Heart left ventricle (tissue), 16 donors: ENCODE results near the gene DOCK8. TPM values are rescaled to one million over a fixed set of nuclear protein-coding genes. Genes with fewer than 3 reads are reported as not detected.

ENCODE experiments used
- ATAC-seq, 4 donors: fragments of 200-7000 bp; cut with Tn5 transposase; one replicate each; pipeline ENCODE4 v1.9.1; 2020 to 2022; ENCODE audit warnings: moderate library complexity in 4 of 4, mild to moderate bottlenecking in 3 of 4, moderate number of reproducible peaks in 1 of 4
- DNase-seq, 5 donors: peaks; one replicate each; pipeline ENCODE4 v3.0.0-alpha.2; 2020
- H3K27ac ChIP-seq, 12 donors: fragments of 200-600 bp; sonication (generic) in 4 of 12; one replicate each; pipeline versions ENCODE4 v1.5.0 to v1.8.0; 2016 to 2022; ENCODE audit warnings: mild to moderate bottlenecking in 2 of 12
- H3K27me3 ChIP-seq, 9 donors: fragments of 200-600 bp; sonication (generic) in 2 of 9; one replicate each; pipeline versions ENCODE4 v1.5.1 to v1.8.0; 2016 to 2022; ENCODE audit warnings: mild to moderate bottlenecking in 3 of 9
- H3K36me3 ChIP-seq, 9 donors: fragments of 200-600 bp; sonication (generic) in 2 of 9; one replicate each; pipeline versions ENCODE4 v1.5.0 to v1.8.0; 2018 to 2022; ENCODE audit warnings: mild to moderate bottlenecking in 2 of 9
- H3K4me1 ChIP-seq, 12 donors: fragments of 200-600 bp; sonication (generic) in 4 of 12; one replicate each; pipeline versions ENCODE4 v1.5.0 to v1.8.0; 2016 to 2022; ENCODE audit warnings: mild to moderate bottlenecking in 3 of 12
- H3K4me3 ChIP-seq, 12 donors: fragments of 200-600 bp; sonication (generic) in 4 of 12; one replicate each; pipeline versions ENCODE4 v1.5.0 to v1.8.0; 2017 to 2022; ENCODE audit warnings: mild to moderate bottlenecking in 9 of 12, moderate library complexity in 4 of 12
- H3K9me3 ChIP-seq, 12 donors: fragments of 200-600 bp; sonication (generic) in 4 of 12; one replicate each; pipeline versions ENCODE4 v1.5.0 to v1.8.0; 2016 to 2022; ENCODE audit warnings: mild to moderate bottlenecking in 1 of 12
- POLR2A ChIP-seq, 2 donors: fragments of 450-650 bp; IDR thresholded peaks; one replicate each; pipeline ENCODE4 v1.6.1; 2017; ENCODE audit warnings: antibody characterized with exemption in 2 of 2, mild to moderate bottlenecking in 2 of 2, moderate library complexity in 2 of 2
- WGBS, 4 donors: extraction: QIAGEN DNeasy Blood & Tissue Kit in 2 of 4; methylation state at CpG; one replicate each; pipeline versions ENCODE4 v1.1.5 to v1.1.7; 2013 to 2018; 5-methylcytosine and 5-hydroxymethylcytosine counted together
- intact Hi-C, 10 donors: fragments of 100-400 bp; cut with DNase I; formaldehyde crosslinking; loops; one replicate each; pipeline versions ENCODE4 v1.11.1 to v1.14.2; 2022
- polyA plus RNA-seq, 2 donors: library from polyadenylated mRNA; stranded (reverse); fragments of 200-250 nt; gene quantifications; one replicate each; pipeline ENCODE4 v1.2.3, GENCODE V29; 2013
- total RNA-seq, 9 donors: library from RNA; depleted of rRNA in 2 of 9; stranded (reverse); fragments of >200 nt in 2 of 9; fragmentation: NEBNext Ultra II Directional in 3 of 9; extraction: Animal tissue kit (Norgen Biotek cat#: 25700) in 3 of 9; gene quantifications; one replicate each; pipeline versions ENCODE4 v1.1.0 to v1.2.4, GENCODE V29; 2016 to 2023
- TF ChIP-seq, protein P1 (sequence below), 12 donors: fragments of 200-600 bp; sonication (generic) in 4 of 12; IDR thresholded peaks; one replicate each; pipeline versions ENCODE4 v1.5.0 to v1.8.0; 2018 to 2022; ENCODE audit warnings: antibody characterized with exemption in 12 of 12, mild to moderate bottlenecking in 5 of 12
- donor health status: ischemic (EF 13 %, LVEDD 7.1; RV severe dilation, severe dysfunction).
- donor health status: healthy with polysubstance abuse.
- donor health status: DM: no; HTN: yes; CAD: no.
- donor health status: DM: no; HTN: no; CAD: no.
- donor health status: ischemic (EF 25% LVEDD 6.9; RV normal size, moderate dysfunction).
- donor health status: ischemic (EF 25% LVEDD 5.7; RV mildly dilated, moderate dysfunction).
- donor health status: healthy.
- donor health status: DM: yes; HTN: yes; CAD: no.
- donor health status: ischemic (EF 35%, LVEDD 5.7; RV mildly dilated, moderate dysfunction).
- donor health status: nonischemic (EF 11% LVEDD 7.7; RV severe dilation, severe dysfunction).
- donor health status: DM: yes; HTN: yes; CAD: no.
- donor health status: PGD.
- donor health status: ischemic (EF 29% LVEDD 5.4; RV normal size, mild dysfunction).
- donor health status: nonischemic (EF 23%, LVEDD 6.1; RV moderate dilation, normal function).

The DOCK8 gene
- total and polyA plus RNA-seq, 11 donors, result 1.2 to 36.1 (median 2.4) TPM

DNA sequence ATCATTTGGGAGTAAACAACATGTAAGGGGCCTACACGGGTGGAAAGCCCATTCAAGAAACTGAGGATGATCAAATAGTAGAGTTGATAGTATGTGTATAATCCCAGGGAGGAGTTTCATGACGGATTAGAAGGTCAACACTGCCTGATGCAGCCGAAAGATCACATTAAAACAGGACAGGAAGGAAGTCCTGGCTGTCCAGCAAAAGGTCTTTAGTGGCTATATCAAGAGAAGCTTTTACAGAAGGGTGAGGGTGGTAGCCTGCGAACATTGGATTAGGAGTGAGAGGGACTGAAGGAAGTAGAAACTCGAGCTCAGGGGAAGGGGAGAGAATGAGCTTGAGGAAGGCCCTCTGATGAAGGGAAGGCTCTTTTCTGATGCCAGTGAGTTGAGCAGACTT, 36.0 kb downstream of the DOCK8 start:
- H3K4me3 ChIP-seq, result no peak overlapping the region
- no peak overlapping the region for H3K27ac ChIP-seq
- intact Hi-C loops, result no loop called here
- ATAC-seq (no peak), DNase-seq (no peak)
- no peaks in the 10 kb centered on the region for H3K36me3 ChIP-seq
- no peaks in the 10 kb centered on the region for H3K9me3 ChIP-seq
- H3K27me3 ChIP-seq, result no peaks in the 10 kb centered on the region
- WGBS, 4 donors, result 26 to 52% (median 47%) methylated on average over 5 of the region's 5 CpGs
- peaks cover 0 to 18% (median 0%) of the 10 kb centered on the region in 12 donors for H3K4me1 ChIP-seq
- TF ChIP-seq, protein P1, sequence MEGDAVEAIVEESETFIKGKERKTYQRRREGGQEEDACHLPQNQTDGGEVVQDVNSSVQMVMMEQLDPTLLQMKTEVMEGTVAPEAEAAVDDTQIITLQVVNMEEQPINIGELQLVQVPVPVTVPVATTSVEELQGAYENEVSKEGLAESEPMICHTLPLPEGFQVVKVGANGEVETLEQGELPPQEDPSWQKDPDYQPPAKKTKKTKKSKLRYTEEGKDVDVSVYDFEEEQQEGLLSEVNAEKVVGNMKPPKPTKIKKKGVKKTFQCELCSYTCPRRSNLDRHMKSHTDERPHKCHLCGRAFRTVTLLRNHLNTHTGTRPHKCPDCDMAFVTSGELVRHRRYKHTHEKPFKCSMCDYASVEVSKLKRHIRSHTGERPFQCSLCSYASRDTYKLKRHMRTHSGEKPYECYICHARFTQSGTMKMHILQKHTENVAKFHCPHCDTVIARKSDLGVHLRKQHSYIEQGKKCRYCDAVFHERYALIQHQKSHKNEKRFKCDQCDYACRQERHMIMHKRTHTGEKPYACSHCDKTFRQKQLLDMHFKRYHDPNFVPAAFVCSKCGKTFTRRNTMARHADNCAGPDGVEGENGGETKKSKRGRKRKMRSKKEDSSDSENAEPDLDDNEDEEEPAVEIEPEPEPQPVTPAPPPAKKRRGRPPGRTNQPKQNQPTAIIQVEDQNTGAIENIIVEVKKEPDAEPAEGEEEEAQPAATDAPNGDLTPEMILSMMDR (IDR thresholded peaks at IDR 0.05), result no peak
- TF ChIP-seq POLR2A (IDR thresholded peaks at IDR 0.05), result no peak

DNA sequence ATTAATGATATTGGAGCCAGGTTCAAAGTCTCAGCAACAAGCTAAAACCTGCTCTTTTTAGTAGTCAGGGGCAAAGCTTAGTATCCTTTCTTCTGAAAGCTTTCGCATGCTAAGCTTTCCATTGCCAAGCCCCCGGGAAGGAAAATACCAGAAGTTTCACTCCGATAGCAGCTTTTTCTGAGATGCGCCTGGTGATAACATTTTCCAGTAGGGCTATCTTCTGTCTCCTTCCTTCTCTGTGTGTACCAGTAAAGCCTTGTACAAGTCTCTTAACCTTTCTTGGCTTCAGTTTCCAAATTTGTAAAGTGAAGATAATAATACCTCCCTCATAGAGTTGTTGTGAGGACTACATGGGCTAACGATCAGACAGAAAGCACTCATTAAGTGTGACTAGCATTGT, 36.7 kb downstream of the DOCK8 start:
- Histone ChIP-seq H3K9me3 (no peaks in the 10 kb centered on the region), H3K27ac (no peak overlapping the region), H3K4me1 (peaks cover 0 to 18% (median 0%) of the 10 kb centered on the region in 12 donors), H3K4me3 (no peak overlapping the region), H3K36me3 (no peaks in the 10 kb centered on the region), H3K27me3 (no peaks in the 10 kb centered on the region)
- ATAC-seq (no peak), DNase-seq (no peak)
- TF ChIP-seq, protein P1 (IDR thresholded peaks at IDR 0.05), result no peak
- no peak for TF ChIP-seq POLR2A (IDR thresholded peaks at IDR 0.05)
- WGBS, 4 donors, result 83 to 94% (median 87%) methylated on average over 5 of the region's 5 CpGs
- intact Hi-C loops, result no loop called here

DNA sequence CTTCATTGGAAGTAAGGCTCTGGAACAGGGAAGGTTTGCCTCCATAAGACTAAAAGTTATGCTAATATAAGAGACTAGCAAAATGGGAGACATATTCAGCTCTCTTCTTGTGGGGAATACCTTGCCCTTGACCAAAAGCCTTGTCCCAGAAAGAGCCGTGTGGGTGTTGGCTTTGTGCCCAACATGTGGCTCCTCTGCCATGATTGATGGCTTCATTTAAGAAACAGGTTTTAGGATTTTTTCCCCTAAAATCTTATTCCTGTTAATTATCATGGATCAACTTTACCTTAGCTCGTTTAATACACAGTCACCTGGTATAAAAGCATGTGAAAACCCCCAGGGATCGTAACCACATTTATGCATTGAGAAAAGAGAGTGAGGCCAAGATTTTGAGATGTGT, 38.9 kb downstream of the DOCK8 start:
- no peak overlapping the region for H3K4me3 ChIP-seq
- no peaks in the 10 kb centered on the region for H3K27me3 ChIP-seq
- H3K4me1 ChIP-seq, result peaks cover 0 to 23% (median 0%) of the 10 kb centered on the region in 12 donors
- H3K9me3 ChIP-seq, result no peaks in the 10 kb centered on the region
- no peak for TF ChIP-seq POLR2A (IDR thresholded peaks at IDR 0.05)
- TF ChIP-seq, protein P1 (IDR thresholded peaks at IDR 0.05), result no peak
- intact Hi-C loops, result no loop called here
- H3K27ac ChIP-seq, result no peak overlapping the region
- WGBS, 4 donors, result 64 to 79% (median 72%) methylated on average over 3 of the region's 3 CpGs
- ATAC-seq (no peak), DNase-seq (no peak)
- H3K36me3 ChIP-seq, result no peaks in the 10 kb centered on the region

DNA sequence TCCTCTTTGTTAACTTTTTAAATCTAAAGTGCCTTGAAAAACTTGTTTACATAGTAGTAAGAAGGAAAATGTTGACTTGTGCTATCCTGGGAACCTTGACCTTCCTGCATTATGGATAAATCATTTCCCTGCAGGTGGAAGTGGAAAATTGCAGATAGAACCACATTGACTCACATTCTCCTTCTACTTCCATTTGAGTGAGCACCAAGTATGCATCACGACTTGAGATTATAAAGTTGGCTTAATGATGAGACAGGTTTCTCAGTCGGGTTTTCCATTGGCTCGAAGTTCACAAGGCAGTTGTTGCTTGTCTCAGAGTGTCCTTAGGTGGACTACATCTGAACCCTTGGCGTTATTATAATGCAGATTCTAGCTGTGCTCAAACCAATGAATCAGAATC, 39.9 kb downstream of the DOCK8 start:
- Histone ChIP-seq H3K9me3 (no peaks in the 10 kb centered on the region), H3K4me1 (peaks cover 0 to 16% (median 0%) of the 10 kb centered on the region in 12 donors), H3K36me3 (no peaks in the 10 kb centered on the region), H3K4me3 (no peak overlapping the region), H3K27me3 (peaks cover 0 to 5% (median 0%) of the 10 kb centered on the region in 9 donors), H3K27ac (no peak overlapping the region)
- DNase-seq (no peak), ATAC-seq (no peak)
- TF ChIP-seq, protein P1 (IDR thresholded peaks at IDR 0.05), result no peak
- TF ChIP-seq POLR2A (IDR thresholded peaks at IDR 0.05), result no peak
- intact Hi-C loops, result no loop called here
- 78 to 87% (median 81%) methylated on average over 4 of the region's 4 CpGs for WGBS, 4 donors
